Calu3 (cell line): ENCODE results near the gene ADAP2. TPM values are rescaled to one million over a fixed set of nuclear protein-coding genes. Genes with fewer than 3 reads are reported as not detected.

Experiments used
- BruUV-seq: library from RNA; stranded (reverse); fragments of 400-500 nt; replicated peaks from 2 replicates; lab custom pipeline; 2021; lab: Mats Ljungman, UMichigan
- CTCF ChIA-PET: fragments of 300-600 bp; sonication (Branson Sonifier 250); formaldehyde crosslinking; loops from one replicate; lab custom pipeline; 2022; ENCODE audit warnings: antibody characterized with exemption; lab: Charles Lee
- DNase-seq: peaks from one replicate; pipeline ENCODE4 v3.0.0; 2022
- H3K27ac Mint-ChIP-seq: one replicate; pipeline ENCODE4 v1.8.0; 2022; ENCODE audit warnings: mixed read lengths; ENCODE audit not compliant: unreplicated experiment
- H3K27me3 Mint-ChIP-seq: one replicate; pipeline ENCODE4 v1.8.0; 2022; ENCODE audit warnings: mixed read lengths; ENCODE audit not compliant: unreplicated experiment
- H3K36me3 Mint-ChIP-seq: one replicate; pipeline ENCODE4 v1.8.0; 2022; ENCODE audit warnings: mild to moderate bottlenecking, moderate library complexity, mixed read lengths; ENCODE audit not compliant: insufficient read depth, unreplicated experiment
- H3K4me1 Mint-ChIP-seq: one replicate; pipeline ENCODE4 v1.8.0; 2022; ENCODE audit warnings: mild to moderate bottlenecking, low read depth, mixed read lengths; ENCODE audit not compliant: unreplicated experiment
- H3K4me3 Mint-ChIP-seq: one replicate; pipeline ENCODE4 v1.8.0; 2022; ENCODE audit warnings: mild to moderate bottlenecking, low read depth, moderate library complexity, mixed read lengths; ENCODE audit not compliant: unreplicated experiment
- H3K9me3 Mint-ChIP-seq: one replicate; pipeline ENCODE4 v1.8.0; 2022; ENCODE audit warnings: low read depth, mixed read lengths; ENCODE audit not compliant: unreplicated experiment
- CTCF ChIP-seq: fragments of 200-600 bp; IDR thresholded peaks from one replicate; pipeline ENCODE4 v1.8.0; 2022; ENCODE audit warnings: antibody characterized with exemption; ENCODE audit not compliant: unreplicated experiment
- intact Hi-C: fragments of 100-400 bp; cut with micrococcal nuclease; formaldehyde crosslinking; loops from one replicate; pipeline ENCODE4 v1.10.0; 2022; ENCODE audit not compliant: unreplicated experiment
- total RNA-seq: library from RNA; stranded (reverse); gene quantifications from 2 replicates; pipeline ENCODE4 v1.2.3, GENCODE V29; 2022

Gene ADAP2
- total RNA-seq, 1 experiment from 2014 or later, result 2.1 TPM

GRCh38 chr17:30996486-30996885, 74.7 kb downstream of the ADAP2 start:
- TF ChIP-seq CTCF, result no peak
- Mint-ChIP-seq H3K27me3 (no peaks in the 10 kb centered on the region), H3K4me1 (peaks cover 8% of the 10 kb centered on the region), H3K9me3 (no peaks in the 10 kb centered on the region), H3K27ac (no peak overlapping the region), H3K36me3 (peaks cover 4% of the 10 kb centered on the region), H3K4me3 (no peak overlapping the region)
- BruUV-seq, result no TSS peak
- intact Hi-C loops, result no loop called here
- CTCF ChIA-PET, result no interaction called here
- no peak for DNase-seq

GRCh38 chr17:30997270-30997669, 75.5 kb downstream of the ADAP2 start:
- Mint-ChIP-seq H3K27me3 (no peaks in the 10 kb centered on the region), H3K9me3 (no peaks in the 10 kb centered on the region), H3K4me3 (no peak overlapping the region), H3K27ac (no peak overlapping the region), H3K4me1 (peaks cover 8% of the 10 kb centered on the region), H3K36me3 (peaks cover 4% of the 10 kb centered on the region)
- no peak for TF ChIP-seq CTCF
- DNase-seq, result no peak
- CTCF ChIA-PET, result no interaction called here
- intact Hi-C loops, result no loop called here
- BruUV-seq, result no TSS peak

GRCh38 chr17:30997842-30998241, 76.1 kb downstream of the ADAP2 start:
- Mint-ChIP-seq H3K27me3 (no peaks in the 10 kb centered on the region), H3K36me3 (peaks cover 4% of the 10 kb centered on the region), H3K27ac (no peak overlapping the region), H3K9me3 (no peaks in the 10 kb centered on the region), H3K4me1 (peaks cover 8% of the 10 kb centered on the region), H3K4me3 (no peak overlapping the region)
- BruUV-seq, result no TSS peak
- no peak for DNase-seq
- CTCF ChIA-PET, result no interaction called here
- TF ChIP-seq CTCF, result no peak
- intact Hi-C loops, result no loop called here

GRCh38 chr17:31002047-31002446, 80.3 kb downstream of the ADAP2 start:
- peaks cover 2% of the 10 kb centered on the region for H3K9me3 Mint-ChIP-seq
- BruUV-seq, result no TSS peak
- no peaks in the 10 kb centered on the region for H3K27me3 Mint-ChIP-seq
- H3K4me3 Mint-ChIP-seq, result no peak overlapping the region
- CTCF ChIA-PET, result no interaction called here
- no peak overlapping the region for H3K27ac Mint-ChIP-seq
- no peak for DNase-seq
- intact Hi-C loops, result no loop called here
- peaks cover 10% of the 10 kb centered on the region for H3K4me1 Mint-ChIP-seq
- H3K36me3 Mint-ChIP-seq, result peaks cover 4% of the 10 kb centered on the region
- TF ChIP-seq CTCF, result no peak
